ENCODE measurements around the gene PKIG. TPM values are rescaled to one million over a fixed set of nuclear protein-coding genes. Genes with fewer than 3 reads are reported as not detected.
A peak's percentile ranks its signal among the peaks of the same experiment; 100 is the strongest.

The PKIG gene
- polyA plus RNA-seq = 1 to 10 TPM; 1.6 to 2.6 (median 1.8) TPM

DNA sequence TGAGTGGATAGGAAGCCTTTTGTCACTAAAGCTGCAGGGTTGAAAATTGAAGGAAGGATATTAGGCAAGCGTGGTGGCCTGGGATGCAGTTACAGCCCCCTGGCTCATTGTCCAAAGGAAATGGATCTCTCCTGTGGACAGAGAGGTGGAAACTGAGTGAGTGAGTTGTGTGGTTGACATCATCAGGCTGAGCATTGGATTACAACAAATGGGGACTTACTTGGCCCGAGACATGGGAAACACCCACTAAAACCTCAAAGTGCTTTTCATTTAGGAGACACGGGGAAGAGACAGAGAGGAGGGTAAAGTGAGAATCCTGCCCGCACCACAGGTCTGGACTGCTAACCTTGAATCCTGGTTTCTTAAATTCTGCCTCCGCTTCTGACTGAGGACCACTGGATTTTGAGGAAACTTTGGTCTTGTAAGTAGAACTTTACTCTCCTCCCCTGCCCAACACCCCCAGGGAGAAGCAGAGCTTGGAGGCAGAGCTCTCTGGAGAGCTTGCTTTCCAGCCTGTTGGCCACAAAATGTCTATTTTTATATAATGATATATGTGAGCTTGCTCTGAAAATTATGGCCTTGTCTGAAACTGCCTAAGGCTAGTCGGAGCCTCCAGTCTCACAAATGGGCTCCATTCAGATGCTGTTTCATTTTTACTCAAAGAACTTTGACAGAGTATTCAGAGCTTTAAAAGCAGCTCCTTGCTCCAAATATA lies at the start of gene PKIG:
TSS of gene PKIG (plus strand) at position 269 of the 715 bp plus-strand sequence. CDS start 31,978 bp downstream, outside the sequence.
- Mint-ChIP-seq H3K4me1 (peaks cover 23 to 45% of the 10 kb centered on the region in 2 donors), H3K27me3 (ENCODE audit: low read depth in 3 of 3) (peaks cover 0 to 5% (median 4%) of the 10 kb centered on the region in 3 donors), H3K9me3 (no peaks in the 10 kb centered on the region), H3K4me3 (peak within 1 kb of the TSS in 1 of 5 donors; percentile 3), H3K27ac (peak within 1 kb of the TSS in 2 of 6 donors; percentile 52 to 53), H3K36me3 (no peaks in the 10 kb centered on the region)
- no peak for DNase-seq

DNA sequence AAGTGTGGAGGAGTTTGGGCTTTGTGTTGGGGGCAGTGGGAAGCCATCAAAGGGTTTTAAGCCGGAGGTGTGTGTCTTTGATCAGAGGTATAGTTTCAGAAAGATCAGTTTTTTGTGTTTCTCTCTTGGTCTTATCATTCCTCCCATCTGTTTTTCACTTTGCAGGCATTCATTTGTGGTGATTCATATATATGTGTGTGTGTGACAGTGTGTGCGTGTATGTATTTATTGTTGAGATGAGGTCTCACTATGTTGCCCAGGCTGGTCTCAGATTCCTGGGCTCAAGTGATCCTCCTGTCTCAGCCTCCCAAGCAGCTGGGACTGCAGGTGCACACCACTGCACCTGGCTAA lies 49.4 kb upstream of the PKIG start:
- H3K36me3 Mint-ChIP-seq = no peaks in the 10 kb centered on the region
- no peak overlapping the region for H3K27ac Mint-ChIP-seq
- no peaks in the 10 kb centered on the region for H3K9me3 Mint-ChIP-seq
- no peak for DNase-seq
- no peak overlapping the region for H3K4me3 Mint-ChIP-seq
- peaks cover 8 to 14% (median 12%) of the 10 kb centered on the region in 3 donors for H3K27me3 Mint-ChIP-seq (ENCODE audit: low read depth in 3 of 3)
- H3K4me1 Mint-ChIP-seq = peaks cover 0 to 6% of the 10 kb centered on the region in 2 donors

- Mint-ChIP-seq H3K27ac (no peak overlapping the region), H3K4me1 (peaks cover 0 to 6% of the 10 kb centered on the region in 2 donors), H3K36me3 (no peaks in the 10 kb centered on the region), H3K27me3 (ENCODE audit: low read depth in 3 of 3) (peaks cover 8 to 14% (median 12%) of the 10 kb centered on the region in 3 donors), H3K9me3 (no peaks in the 10 kb centered on the region), H3K4me3 (no peak overlapping the region)
- DNase-seq = no peak
These were observed 48.5 kb upstream of the PKIG start for GRCh38 chr20:44533928-44534327.

- Mint-ChIP-seq H3K9me3 (no peaks in the 10 kb centered on the region), H3K4me3 (no peak overlapping the region), H3K27me3 (ENCODE audit: low read depth in 3 of 3) (peaks cover 4 to 6% (median 6%) of the 10 kb centered on the region in 3 donors), H3K4me1 (peaks cover 0 to 4% of the 10 kb centered on the region in 2 donors), H3K36me3 (no peaks in the 10 kb centered on the region), H3K27ac (peak overlapping the region in 1 of 6 donors; percentile 10)
- no peak for DNase-seq
These were observed 46.2 kb upstream of the PKIG start for GRCh38 chr20:44536175-44536574.

- H3K27ac Mint-ChIP-seq = no peak overlapping the region
- H3K4me3 Mint-ChIP-seq = no peak overlapping the region
- H3K27me3 Mint-ChIP-seq (ENCODE audit: low read depth in 3 of 3) = no peaks in the 10 kb centered on the region
- no peaks in the 10 kb centered on the region for H3K4me1 Mint-ChIP-seq
- H3K9me3 Mint-ChIP-seq = no peaks in the 10 kb centered on the region
- DNase-seq = no peak
- H3K36me3 Mint-ChIP-seq = no peaks in the 10 kb centered on the region
These were observed 44.4 kb upstream of the PKIG start for GRCh38 chr20:44537993-44538392.

GRCh38 chr20:44540834-44541233 lies 41.5 kb upstream of the PKIG start:
- no peak overlapping the region for H3K4me3 Mint-ChIP-seq
- H3K27ac Mint-ChIP-seq = no peak overlapping the region
- no peaks in the 10 kb centered on the region for H3K4me1 Mint-ChIP-seq
- no peak for DNase-seq
- no peaks in the 10 kb centered on the region for H3K9me3 Mint-ChIP-seq
- H3K27me3 Mint-ChIP-seq (ENCODE audit: low read depth in 3 of 3) = peaks cover 0 to 2% (median 0%) of the 10 kb centered on the region in 3 donors
- no peaks in the 10 kb centered on the region for H3K36me3 Mint-ChIP-seq

GRCh38 chr20:44541992-44542391 lies 40.4 kb upstream of the PKIG start:
- Mint-ChIP-seq H3K27ac (no peak overlapping the region), H3K4me3 (no peak overlapping the region), H3K27me3 (ENCODE audit: low read depth in 3 of 3) (peaks cover 0 to 4% (median 2%) of the 10 kb centered on the region in 3 donors), H3K9me3 (no peaks in the 10 kb centered on the region), H3K36me3 (no peaks in the 10 kb centered on the region), H3K4me1 (no peaks in the 10 kb centered on the region)
- no peak for DNase-seq

- H3K36me3 Mint-ChIP-seq = no peaks in the 10 kb centered on the region
These were observed 39.5 kb upstream of the PKIG start for GRCh38 chr20:44542890-44543289.

DNA sequence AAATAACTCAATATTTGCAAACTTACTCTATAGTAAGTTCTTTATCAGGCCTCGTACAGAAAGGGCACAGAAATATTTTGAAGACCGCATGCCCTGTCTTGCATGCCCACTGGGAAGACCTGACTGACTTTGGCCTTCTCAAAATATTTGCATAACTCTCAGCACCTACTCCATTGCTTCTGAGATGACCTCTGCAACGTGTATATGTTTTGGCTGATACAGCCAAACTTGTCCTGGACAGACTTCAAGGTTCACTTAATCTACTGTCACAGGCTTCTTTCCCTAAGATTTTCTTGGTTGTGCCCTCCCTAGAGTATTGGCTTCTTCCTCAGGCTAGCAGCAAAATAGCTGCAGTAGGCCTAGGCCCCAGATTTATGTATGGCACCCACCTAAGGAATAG lies 39.0 kb upstream of the PKIG start:
- Mint-ChIP-seq H3K27me3 (ENCODE audit: low read depth in 3 of 3) (peaks cover 0 to 4% (median 2%) of the 10 kb centered on the region in 3 donors), H3K4me1 (no peaks in the 10 kb centered on the region), H3K4me3 (no peak overlapping the region), H3K27ac (no peak overlapping the region), H3K36me3 (no peaks in the 10 kb centered on the region), H3K9me3 (no peaks in the 10 kb centered on the region)
- DNase-seq = no peak

More at GRCh38 chr20:44542890-44543289, 39.5 kb upstream of the PKIG start:
- Mint-ChIP-seq H3K4me3 (no peak overlapping the region), H3K27ac (no peak overlapping the region), H3K27me3 (ENCODE audit: low read depth in 3 of 3) (peaks cover 0 to 4% (median 2%) of the 10 kb centered on the region in 3 donors), H3K4me1 (no peaks in the 10 kb centered on the region), H3K9me3 (no peaks in the 10 kb centered on the region)
- no peak for DNase-seq

- DNase-seq = no peak
- peaks cover 0 to 4% (median 2%) of the 10 kb centered on the region in 3 donors for H3K27me3 Mint-ChIP-seq (ENCODE audit: low read depth in 3 of 3)
- H3K9me3 Mint-ChIP-seq = no peaks in the 10 kb centered on the region
- H3K4me3 Mint-ChIP-seq = no peak overlapping the region
- no peak overlapping the region for H3K27ac Mint-ChIP-seq
- no peaks in the 10 kb centered on the region for H3K4me1 Mint-ChIP-seq
- H3K36me3 Mint-ChIP-seq = no peaks in the 10 kb centered on the region
These were observed 38.1 kb upstream of the PKIG start for GRCh38 chr20:44544263-44544662.

- Mint-ChIP-seq H3K27me3 (ENCODE audit: low read depth in 3 of 3) (peaks cover 2 to 4% (median 4%) of the 10 kb centered on the region in 3 donors), H3K36me3 (no peaks in the 10 kb centered on the region), H3K9me3 (no peaks in the 10 kb centered on the region), H3K4me1 (no peaks in the 10 kb centered on the region), H3K4me3 (no peak overlapping the region), H3K27ac (no peak overlapping the region)
- DNase-seq = no peak
These were observed 35.0 kb upstream of the PKIG start for GRCh38 chr20:44547419-44547818.

- H3K9me3 Mint-ChIP-seq = no peaks in the 10 kb centered on the region
- no peaks in the 10 kb centered on the region for H3K4me1 Mint-ChIP-seq
- no peak overlapping the region for H3K4me3 Mint-ChIP-seq
- H3K27ac Mint-ChIP-seq = no peak overlapping the region
- no peak for DNase-seq
- no peaks in the 10 kb centered on the region for H3K36me3 Mint-ChIP-seq
- H3K27me3 Mint-ChIP-seq (ENCODE audit: low read depth in 3 of 3) = peaks cover 2 to 6% (median 4%) of the 10 kb centered on the region in 3 donors
These were observed 33.3 kb upstream of the PKIG start for GRCh38 chr20:44549123-44549522.

- no peak for DNase-seq
- Mint-ChIP-seq H3K27ac (no peak overlapping the region), H3K4me3 (no peak overlapping the region), H3K27me3 (ENCODE audit: low read depth in 3 of 3) (peaks cover 0 to 4% (median 4%) of the 10 kb centered on the region in 3 donors), H3K36me3 (no peaks in the 10 kb centered on the region), H3K9me3 (no peaks in the 10 kb centered on the region), H3K4me1 (no peaks in the 10 kb centered on the region)
These were observed 30.3 kb upstream of the PKIG start for GRCh38 chr20:44552050-44552449.

GRCh38 chr20:44552568-44552949 lies 29.8 kb upstream of the PKIG start:
- no peak overlapping the region for H3K27ac Mint-ChIP-seq
- DNase-seq = no peak
- no peak overlapping the region for H3K4me3 Mint-ChIP-seq
- no peaks in the 10 kb centered on the region for H3K36me3 Mint-ChIP-seq
- H3K27me3 Mint-ChIP-seq (ENCODE audit: low read depth in 3 of 3) = peaks cover 0 to 4% (median 4%) of the 10 kb centered on the region in 3 donors
- H3K9me3 Mint-ChIP-seq = no peaks in the 10 kb centered on the region
- no peaks in the 10 kb centered on the region for H3K4me1 Mint-ChIP-seq
